Chondrocyte (in vitro differentiated cells): ENCODE measurements around the gene OR6C4. TPM values are rescaled to one million over a fixed set of nuclear protein-coding genes. Genes with fewer than 3 reads are reported as not detected.
"Not testable (repeated sequence)": the region's sequence is repeated elsewhere in the genome, so short reads cannot be mapped to it uniquely, and the experiment has no call there.

Experiments used
- DNase-seq: peaks from one replicate; pipeline ENCODE4 v3.0.0; 2021; ENCODE audit warnings: mixed read lengths, low spot score
- H3K27ac Mint-ChIP-seq: one replicate; pipeline ENCODE4 v1.8.0; 2021; ENCODE audit warnings: mild to moderate bottlenecking, moderate library complexity, mixed read lengths; ENCODE audit not compliant: unreplicated experiment
- H3K27me3 Mint-ChIP-seq: 2 replicates; pipeline ENCODE4 v1.8.0; 2021; ENCODE audit warnings: low read depth, mixed read lengths
- H3K36me3 Mint-ChIP-seq: 2 replicates; pipeline ENCODE4 v1.8.0; 2021; ENCODE audit warnings: low read depth, mixed read lengths
- H3K4me1 Mint-ChIP-seq: 2 replicates; pipeline ENCODE4 v1.8.0; 2021; ENCODE audit warnings: low read depth, mild to moderate bottlenecking, mixed read lengths
- H3K4me3 Mint-ChIP-seq: one replicate; pipeline ENCODE4 v1.8.0; 2021; ENCODE audit warnings: mild to moderate bottlenecking, moderate library complexity, mixed read lengths; ENCODE audit not compliant: unreplicated experiment
- H3K9me3 Mint-ChIP-seq: 2 replicates; pipeline ENCODE4 v1.8.0; 2021; ENCODE audit warnings: low read depth, mixed read lengths
- long read RNA-seq: library from polyadenylated mRNA; stranded (forward); transcript quantifications from one replicate; pipeline ENCODE4 v2.0.0, GENCODE V29; 2021
- total RNA-seq: library from RNA; stranded (reverse); gene quantifications from 3 replicates; pipeline ENCODE4 v1.2.1, GENCODE V29; 2021
- TF ChIP-seq, protein P1 (sequence below): fragments of 200-600 bp; sonication (generic); IDR thresholded peaks from 2 replicates; pipeline ENCODE4 v1.5.0; 2021; ENCODE audit warnings: antibody characterized with exemption, mild to moderate bottlenecking, moderate library complexity

OR6C4 gene
- not detected in 3 replicates for total RNA-seq
- long read RNA-seq: 0 reads

DNA sequence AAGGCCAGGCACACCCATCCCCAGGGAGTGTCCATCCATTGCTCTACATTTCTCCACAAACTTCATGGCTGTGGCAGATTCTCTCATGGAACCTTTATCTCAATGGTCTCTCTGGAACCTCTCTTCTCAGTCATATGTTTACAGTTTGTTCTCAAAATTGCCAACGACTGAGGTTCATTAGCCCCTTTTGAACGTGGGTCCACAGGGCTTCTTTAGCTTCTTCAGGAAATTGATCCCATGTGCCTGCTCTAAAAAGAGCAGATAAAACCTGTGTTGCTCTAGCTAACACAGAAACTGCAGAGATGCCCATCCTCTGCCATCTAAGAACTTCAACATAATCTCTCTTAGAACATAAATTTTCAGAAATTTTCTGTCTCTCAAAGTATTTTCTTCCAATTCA is at the start of gene OR6C4:
Gene OR6C4 (plus strand): TSS at position 301 of the 400 bp plus-strand sequence. CDS start 1,625 bp downstream, outside the sequence.
- DNase-seq: no peak
- H3K27me3 Mint-ChIP-seq: peaks cover 2% of the 10 kb centered on the region
- no peak within 1 kb of the TSS for H3K27ac Mint-ChIP-seq
- TF ChIP-seq, protein P1, sequence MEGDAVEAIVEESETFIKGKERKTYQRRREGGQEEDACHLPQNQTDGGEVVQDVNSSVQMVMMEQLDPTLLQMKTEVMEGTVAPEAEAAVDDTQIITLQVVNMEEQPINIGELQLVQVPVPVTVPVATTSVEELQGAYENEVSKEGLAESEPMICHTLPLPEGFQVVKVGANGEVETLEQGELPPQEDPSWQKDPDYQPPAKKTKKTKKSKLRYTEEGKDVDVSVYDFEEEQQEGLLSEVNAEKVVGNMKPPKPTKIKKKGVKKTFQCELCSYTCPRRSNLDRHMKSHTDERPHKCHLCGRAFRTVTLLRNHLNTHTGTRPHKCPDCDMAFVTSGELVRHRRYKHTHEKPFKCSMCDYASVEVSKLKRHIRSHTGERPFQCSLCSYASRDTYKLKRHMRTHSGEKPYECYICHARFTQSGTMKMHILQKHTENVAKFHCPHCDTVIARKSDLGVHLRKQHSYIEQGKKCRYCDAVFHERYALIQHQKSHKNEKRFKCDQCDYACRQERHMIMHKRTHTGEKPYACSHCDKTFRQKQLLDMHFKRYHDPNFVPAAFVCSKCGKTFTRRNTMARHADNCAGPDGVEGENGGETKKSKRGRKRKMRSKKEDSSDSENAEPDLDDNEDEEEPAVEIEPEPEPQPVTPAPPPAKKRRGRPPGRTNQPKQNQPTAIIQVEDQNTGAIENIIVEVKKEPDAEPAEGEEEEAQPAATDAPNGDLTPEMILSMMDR: no peak
- no peak within 1 kb of the TSS for H3K4me3 Mint-ChIP-seq
- no peaks in the 10 kb centered on the region for H3K36me3 Mint-ChIP-seq
- H3K4me1 Mint-ChIP-seq: no peaks in the 10 kb centered on the region
- no peaks in the 10 kb centered on the region for H3K9me3 Mint-ChIP-seq

DNA sequence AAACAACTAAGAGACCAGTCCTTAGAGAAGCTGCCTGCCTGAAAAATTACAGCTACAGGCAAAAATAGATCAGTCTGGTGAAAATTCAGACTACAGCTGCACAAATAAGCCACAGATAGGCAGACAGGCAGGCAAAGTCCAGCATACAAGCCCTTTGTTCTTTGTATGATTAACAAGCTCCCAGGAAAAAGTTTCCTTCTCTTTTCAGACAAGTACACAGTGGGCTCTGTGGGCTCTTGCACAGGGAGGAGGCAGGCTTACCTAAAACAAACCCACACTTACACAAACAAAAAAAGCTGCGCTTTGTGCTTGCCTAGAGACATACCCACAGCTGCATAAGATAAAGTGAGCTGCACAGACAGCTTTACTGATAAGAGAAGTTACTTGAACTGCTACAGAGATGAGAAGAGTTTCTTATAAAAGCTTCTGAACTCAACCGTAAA is 49.6 kb upstream of the OR6C4 start:
- no peak overlapping the region for H3K27ac Mint-ChIP-seq
- no peak overlapping the region for H3K4me3 Mint-ChIP-seq
- TF ChIP-seq, protein P1: no peak
- no peaks in the 10 kb centered on the region for H3K36me3 Mint-ChIP-seq
- H3K4me1 Mint-ChIP-seq: no peaks in the 10 kb centered on the region
- peaks cover 2% of the 10 kb centered on the region for H3K27me3 Mint-ChIP-seq
- no peaks in the 10 kb centered on the region for H3K9me3 Mint-ChIP-seq
- no peak for DNase-seq

DNA sequence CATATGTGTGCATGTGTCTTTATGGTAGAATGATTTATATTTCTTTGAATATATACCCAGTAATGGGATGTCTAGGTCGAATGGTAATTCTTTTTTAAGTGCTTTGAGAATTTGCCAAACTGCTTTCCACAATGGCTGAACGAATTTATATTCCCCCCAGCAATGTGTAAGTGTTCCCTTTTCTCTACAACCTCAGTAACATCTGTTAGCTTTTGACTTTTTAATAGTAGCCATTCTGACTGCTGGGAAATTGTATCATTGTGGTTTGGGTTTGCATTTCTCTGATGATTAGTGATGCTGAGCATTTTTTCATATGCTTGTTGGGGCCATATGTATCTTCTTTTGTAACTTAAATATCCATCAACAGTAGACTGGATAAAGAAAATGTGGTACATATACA is 47.8 kb upstream of the OR6C4 start:
- Mint-ChIP-seq H3K27me3 (peaks cover 2% of the 10 kb centered on the region), H3K4me1 (no peaks in the 10 kb centered on the region), H3K4me3 (no peak overlapping the region), H3K27ac (no peak overlapping the region), H3K9me3 (no peaks in the 10 kb centered on the region), H3K36me3 (no peaks in the 10 kb centered on the region)
- TF ChIP-seq, protein P1: no peak
- no peak for DNase-seq

DNA sequence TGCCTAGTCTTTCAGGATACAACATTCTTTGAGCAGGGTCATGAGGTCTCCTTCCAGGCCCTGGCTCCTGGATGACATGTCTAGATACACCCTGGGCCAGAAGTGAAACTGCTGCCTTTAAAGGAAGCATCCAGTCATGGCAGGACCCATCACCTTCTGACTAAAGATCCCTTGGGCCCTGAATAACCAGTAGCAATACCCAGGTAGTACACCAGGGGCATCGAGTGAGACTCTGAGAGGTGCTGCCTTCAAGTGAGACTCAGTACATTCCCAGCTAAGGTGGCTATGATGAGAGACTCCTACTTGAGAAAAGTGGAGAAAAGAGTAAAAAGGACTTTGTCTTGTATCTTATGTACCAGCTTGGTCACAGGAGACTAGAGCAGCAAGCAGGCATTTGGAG is 33.7 kb upstream of the OR6C4 start:
- DNase-seq: no peak
- H3K9me3 Mint-ChIP-seq: peaks cover 4% of the 10 kb centered on the region
- H3K36me3 Mint-ChIP-seq: no peaks in the 10 kb centered on the region
- H3K4me1 Mint-ChIP-seq: no peaks in the 10 kb centered on the region
- TF ChIP-seq, protein P1: no peak
- H3K27ac Mint-ChIP-seq: no peak overlapping the region
- no peak overlapping the region for H3K4me3 Mint-ChIP-seq
- H3K27me3 Mint-ChIP-seq: no peaks in the 10 kb centered on the region

DNA sequence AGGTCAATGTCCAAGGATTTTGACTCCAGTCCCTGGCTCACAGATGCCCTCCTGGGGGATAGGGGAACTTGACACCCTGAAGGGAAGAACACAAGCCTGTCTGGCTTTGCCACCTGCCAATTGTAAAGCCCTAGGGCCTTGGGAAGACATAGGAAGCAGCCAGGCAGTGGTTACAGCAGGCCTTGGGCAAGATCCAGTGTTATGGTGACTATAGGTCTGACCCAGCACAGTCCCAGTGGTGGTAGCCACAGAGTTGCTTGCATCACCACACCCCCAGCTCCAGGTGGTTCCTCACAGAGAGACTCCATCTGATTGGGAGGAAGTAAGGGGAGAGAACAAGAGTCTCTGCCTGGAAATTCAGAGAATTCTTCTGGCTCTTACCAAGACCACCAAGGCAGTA is 33.0 kb upstream of the OR6C4 start:
- Mint-ChIP-seq H3K27ac (no peak overlapping the region), H3K9me3 (peaks cover 4% of the 10 kb centered on the region), H3K4me3 (no peak overlapping the region), H3K4me1 (no peaks in the 10 kb centered on the region), H3K27me3 (no peaks in the 10 kb centered on the region), H3K36me3 (no peaks in the 10 kb centered on the region)
- TF ChIP-seq, protein P1: no peak
- no peak for DNase-seq

DNA sequence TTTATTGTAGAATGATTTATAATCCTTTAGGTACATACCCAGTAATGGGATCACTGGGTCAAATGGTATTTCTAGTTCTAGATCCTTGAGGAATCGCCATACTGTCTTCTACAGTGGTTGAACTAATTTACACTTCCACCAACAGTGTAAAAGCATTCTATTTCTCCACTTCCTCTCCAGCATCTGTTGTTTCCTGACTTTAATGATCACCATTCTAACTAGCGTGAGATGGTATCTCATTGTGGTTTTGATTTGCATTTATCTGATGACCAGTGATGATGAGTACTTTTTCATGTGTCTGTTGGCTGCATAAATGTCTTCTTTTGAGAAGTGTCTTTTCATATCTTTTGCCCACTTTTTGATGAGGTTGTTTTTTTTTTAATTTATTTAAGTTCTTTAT is 1.2 kb upstream of the OR6C4 start:
- not testable (repeated sequence) for H3K4me3 Mint-ChIP-seq, H3K9me3 Mint-ChIP-seq, H3K27ac Mint-ChIP-seq, DNase-seq, H3K36me3 Mint-ChIP-seq, H3K27me3 Mint-ChIP-seq, H3K4me1 Mint-ChIP-seq
